ENCODE data around the gene ADGRA1.

GRCh38 chr10:133151543-133151972 is 63.8 kb downstream of the ADGRA1 start:
- TF ChIP-seq POLR2A (IDR thresholded peaks at IDR 0.05): no peak
- TF ChIP-seq, protein P1, sequence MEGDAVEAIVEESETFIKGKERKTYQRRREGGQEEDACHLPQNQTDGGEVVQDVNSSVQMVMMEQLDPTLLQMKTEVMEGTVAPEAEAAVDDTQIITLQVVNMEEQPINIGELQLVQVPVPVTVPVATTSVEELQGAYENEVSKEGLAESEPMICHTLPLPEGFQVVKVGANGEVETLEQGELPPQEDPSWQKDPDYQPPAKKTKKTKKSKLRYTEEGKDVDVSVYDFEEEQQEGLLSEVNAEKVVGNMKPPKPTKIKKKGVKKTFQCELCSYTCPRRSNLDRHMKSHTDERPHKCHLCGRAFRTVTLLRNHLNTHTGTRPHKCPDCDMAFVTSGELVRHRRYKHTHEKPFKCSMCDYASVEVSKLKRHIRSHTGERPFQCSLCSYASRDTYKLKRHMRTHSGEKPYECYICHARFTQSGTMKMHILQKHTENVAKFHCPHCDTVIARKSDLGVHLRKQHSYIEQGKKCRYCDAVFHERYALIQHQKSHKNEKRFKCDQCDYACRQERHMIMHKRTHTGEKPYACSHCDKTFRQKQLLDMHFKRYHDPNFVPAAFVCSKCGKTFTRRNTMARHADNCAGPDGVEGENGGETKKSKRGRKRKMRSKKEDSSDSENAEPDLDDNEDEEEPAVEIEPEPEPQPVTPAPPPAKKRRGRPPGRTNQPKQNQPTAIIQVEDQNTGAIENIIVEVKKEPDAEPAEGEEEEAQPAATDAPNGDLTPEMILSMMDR (IDR thresholded peaks at IDR 0.05 in 4 of 5, conservative IDR thresholded peaks at IDR 0.05 in 1 of 5): no peak

All from gastrocnemius medialis (tissue), 4 donors.